M059J (cell line): Measurements from ENCODE around the gene PMPCA. TPM values are rescaled to one million over a fixed set of nuclear protein-coding genes. Genes with fewer than 3 reads are reported as not detected.

Experiments used
- DNase-seq: peaks from one replicate; pipeline ENCODE4 v3.0.0-alpha.2; 2012; ENCODE audit warnings: low read depth
- total RNA-seq: library from RNA; depleted of rRNA; stranded (reverse); fragments of >200 nt; shearing (Covaris generic); gene quantifications from 2 replicates; pipeline ENCODE4 v1.2.3, GENCODE V29; 2014; rRNA removed

Gene PMPCA
- total RNA-seq, 1 experiment from 2014 or later: 41.4 TPM

- DNase-seq: no peak
Measured at GRCh38 chr9:136456258-136456657, 45.8 kb downstream of the PMPCA start.

GRCh38 chr9:136457326-136457725 lies 46.9 kb downstream of the PMPCA start:
- DNase-seq: no peak

- DNase-seq: no peak
Measured at GRCh38 chr9:136459425-136459824, 49.0 kb downstream of the PMPCA start.

GRCh38 chr9:136460772-136461325 lies 50.4 kb downstream of the PMPCA start:
- DNase-seq: no peak

- no peak for DNase-seq
Measured at GRCh38 chr9:136462664-136463063, 52.2 kb downstream of the PMPCA start.

- DNase-seq: no peak
Measured at GRCh38 chr9:136463578-136463977, 53.1 kb downstream of the PMPCA start.

- DNase-seq: no peak
Measured at GRCh38 chr9:136464241-136464640, 53.8 kb downstream of the PMPCA start.

- no peak for DNase-seq
Measured at GRCh38 chr9:136465500-136466154, 55.2 kb downstream of the PMPCA start.

GRCh38 chr9:136466155-136466541 lies 55.7 kb downstream of the PMPCA start:
- DNase-seq: no peak

GRCh38 chr9:136467766-136468165 lies 57.3 kb downstream of the PMPCA start:
- no peak for DNase-seq

GRCh38 chr9:136470356-136470755 lies 59.9 kb downstream of the PMPCA start:
- no peak for DNase-seq

GRCh38 chr9:136470792-136471469 lies 60.5 kb downstream of the PMPCA start:
- no peak for DNase-seq

GRCh38 chr9:136471802-136472487 lies 61.5 kb downstream of the PMPCA start:
- no peak for DNase-seq

- DNase-seq: no peak
Measured at GRCh38 chr9:136472640-136473353, 62.3 kb downstream of the PMPCA start.

- DNase-seq: no peak
Measured at GRCh38 chr9:136473354-136473721, 62.9 kb downstream of the PMPCA start.

Other genes with a start within 250 kb of the PMPCA start
- gene LHX3, start 205.5 kb upstream of the PMPCA start, total RNA-seq: not detected in 2 replicates
- gene QSOX2, start 164.8 kb upstream of the PMPCA start, total RNA-seq: 7.1 and 20.1 TPM in 2 replicates
- not detected in 2 replicates for gene CCDC187, start 106.6 kb upstream of the PMPCA start, total RNA-seq
- 4.5 and 12.5 TPM in 2 replicates for gene GPSM1, start 83.1 kb upstream of the PMPCA start, total RNA-seq
- 35.9 and 56.6 TPM in 2 replicates for gene DNLZ, start 46.9 kb upstream of the PMPCA start, total RNA-seq
- gene CARD9, start 37.0 kb upstream of the PMPCA start, total RNA-seq: 0.05 and 0.12 TPM in 2 replicates
- 3.0 and 8.1 TPM in 2 replicates for gene SNAPC4, start 10.5 kb upstream of the PMPCA start, total RNA-seq
- gene ENTR1, start within 50 bp of the PMPCA start, total RNA-seq: 42.3 and 64.2 TPM in 2 replicates
- 7.6 TPM in 2 replicates for gene INPP5E, start 29.2 kb downstream of the PMPCA start, total RNA-seq
- 20.7 and 42.6 TPM in 2 replicates for gene SEC16A, start 72.4 kb downstream of the PMPCA start, total RNA-seq
- gene NOTCH1, start 135.4 kb downstream of the PMPCA start, total RNA-seq: 6.4 and 12.1 TPM in 2 replicates